HG03520 (cell line): Measurements from ENCODE around the gene ATR.
"Not testable (repeated sequence)": the region's sequence is repeated elsewhere in the genome, so short reads cannot be mapped to it uniquely, and the experiment has no call there.

Experiments
- ATAC-seq: cut with Tn5 transposase; IDR thresholded peaks from one replicate; pipeline ENCODE4 v1.9.1; 2021; ENCODE audit warnings: mild to moderate bottlenecking, moderate library complexity; ENCODE audit not compliant: unreplicated experiment

ATR gene

DNA sequence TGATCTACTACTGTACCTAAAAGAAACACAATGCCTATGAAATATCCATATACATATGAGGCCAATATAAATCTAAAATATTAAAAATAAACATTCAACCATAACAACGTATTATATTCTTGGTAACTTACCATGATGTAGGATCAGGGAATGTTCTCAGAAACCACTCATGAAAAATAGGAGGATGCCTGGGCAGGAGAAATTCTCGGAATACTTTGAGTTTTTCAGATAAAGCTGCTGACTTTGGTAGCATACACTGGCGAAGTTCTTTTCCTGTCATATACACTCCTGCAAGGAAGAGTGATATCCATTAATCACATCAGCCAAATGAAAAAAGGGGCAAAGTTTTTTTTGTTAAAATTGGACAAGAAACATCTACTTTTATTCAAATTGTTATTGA is 119.4 kb downstream of the ATR start:
- no peak for ATAC-seq

DNA sequence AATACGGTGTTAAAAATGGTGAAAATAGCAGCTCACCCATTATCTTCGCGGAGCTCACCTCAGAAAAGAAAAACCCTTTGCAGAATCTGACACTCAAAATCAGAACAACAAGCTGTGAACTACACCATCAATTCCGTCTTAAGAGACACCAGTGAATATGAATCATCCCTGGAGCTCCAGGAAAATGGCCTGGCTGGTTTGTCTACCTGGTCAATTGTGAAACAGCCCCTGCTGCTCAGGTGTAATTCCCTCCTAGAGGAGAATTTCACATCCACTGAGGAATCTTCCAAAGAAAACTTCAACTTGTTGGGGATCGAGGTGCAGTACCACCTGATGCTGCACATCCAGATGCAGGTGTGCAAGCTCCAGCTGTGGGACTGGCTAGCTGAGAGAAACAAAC is 127.7 kb downstream of the ATR start:
- ATAC-seq = no peak

DNA sequence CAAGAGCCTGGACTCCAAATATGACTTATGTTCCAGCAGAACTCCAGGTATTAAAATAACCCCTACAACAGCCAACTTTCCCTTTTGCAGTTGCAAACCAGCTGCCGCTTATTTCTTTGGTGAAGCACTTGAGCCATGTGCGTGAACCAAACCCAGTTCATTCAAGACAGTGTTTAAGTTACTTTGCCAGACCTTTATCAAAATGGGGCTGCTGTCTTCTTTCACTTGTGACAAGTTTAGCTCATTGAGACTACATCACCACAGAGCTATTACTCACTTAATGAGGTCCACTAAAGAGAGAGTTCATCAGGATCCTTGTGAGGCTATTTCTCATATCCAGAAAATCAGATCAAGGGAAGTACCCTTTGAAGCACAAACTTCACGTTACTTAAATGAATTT is 128.3 kb downstream of the ATR start:
- ATAC-seq = no peak

DNA sequence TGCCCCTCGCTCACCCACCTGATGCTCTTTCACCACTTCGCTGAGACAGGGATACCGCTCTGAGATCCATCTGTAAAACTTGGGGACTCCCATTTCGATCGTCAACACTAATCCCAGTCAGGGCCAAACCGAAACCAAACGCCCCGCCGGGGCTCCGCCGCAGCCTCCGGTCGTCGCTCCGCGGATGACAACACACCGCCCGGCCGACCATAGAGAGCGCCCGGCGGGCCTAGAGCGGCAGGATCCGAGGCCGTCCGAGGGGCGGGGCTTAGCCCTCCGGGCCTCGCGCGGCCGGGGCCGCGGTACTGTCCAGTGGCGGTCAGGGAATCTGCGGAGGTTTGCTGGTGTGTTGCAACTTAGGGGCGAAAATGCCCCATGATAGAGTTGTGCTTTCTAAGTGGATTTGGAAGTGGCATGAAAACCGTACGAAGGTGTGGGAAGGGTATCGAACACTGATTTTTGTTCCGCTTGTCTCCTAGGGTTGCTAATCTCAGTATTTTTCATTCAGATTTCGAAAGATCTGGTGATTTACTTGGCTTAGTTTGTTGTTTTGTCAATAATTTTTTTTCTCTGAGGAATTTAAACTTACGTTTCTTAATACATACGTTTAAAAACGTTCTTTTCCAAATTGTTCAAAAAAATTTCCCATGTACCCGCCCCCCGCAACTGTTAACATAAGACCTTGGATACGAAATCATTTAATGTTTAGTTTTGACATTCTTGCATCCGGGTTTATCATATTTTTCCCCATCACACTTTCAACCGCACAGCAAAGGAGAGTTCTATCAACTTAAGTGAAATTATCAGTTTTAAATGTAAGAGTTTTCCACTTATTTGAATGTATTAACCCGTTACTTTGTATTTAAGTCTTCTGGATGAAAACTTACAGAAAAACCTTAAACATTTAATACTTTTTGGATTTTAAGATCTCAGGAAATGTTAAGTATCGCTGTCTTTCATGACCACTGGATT is 130.4 kb downstream of the ATR start, which contains the start of gene XRN1:
TSS of gene XRN1 (minus strand) at position 186 of the 972 bp plus-strand sequence. CDS start at position 93, 93 bp downstream.
- peak; percentile 84 for ATAC-seq

DNA sequence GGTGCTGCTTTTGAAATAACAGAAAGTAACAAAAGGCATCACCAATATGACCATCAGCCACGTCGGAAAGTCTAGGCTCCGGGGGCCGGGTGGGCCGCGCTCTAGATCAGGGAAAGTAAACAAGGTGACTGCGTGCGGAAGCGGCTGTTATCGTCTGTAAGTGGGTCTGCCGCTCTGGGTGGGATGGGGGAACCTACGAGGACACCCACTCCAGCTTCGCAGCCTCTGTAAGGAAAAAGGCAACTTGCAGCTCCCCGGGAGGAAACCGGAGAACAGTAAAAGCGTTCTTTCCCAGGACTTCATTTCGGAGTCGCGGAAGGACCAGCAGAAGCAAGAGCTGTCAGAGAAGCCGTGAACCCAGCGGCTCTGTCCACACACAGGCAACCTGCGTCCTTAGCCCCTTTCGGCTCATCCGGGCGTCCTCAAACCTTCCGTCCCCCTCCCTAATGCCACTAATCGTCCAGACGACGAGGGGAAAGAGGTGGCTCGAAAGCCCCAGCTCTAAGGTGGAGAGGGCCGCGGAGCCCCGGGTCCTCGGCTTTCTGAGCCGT is 131.2 kb downstream of the ATR start:
- ATAC-seq = peak; percentile 21

DNA sequence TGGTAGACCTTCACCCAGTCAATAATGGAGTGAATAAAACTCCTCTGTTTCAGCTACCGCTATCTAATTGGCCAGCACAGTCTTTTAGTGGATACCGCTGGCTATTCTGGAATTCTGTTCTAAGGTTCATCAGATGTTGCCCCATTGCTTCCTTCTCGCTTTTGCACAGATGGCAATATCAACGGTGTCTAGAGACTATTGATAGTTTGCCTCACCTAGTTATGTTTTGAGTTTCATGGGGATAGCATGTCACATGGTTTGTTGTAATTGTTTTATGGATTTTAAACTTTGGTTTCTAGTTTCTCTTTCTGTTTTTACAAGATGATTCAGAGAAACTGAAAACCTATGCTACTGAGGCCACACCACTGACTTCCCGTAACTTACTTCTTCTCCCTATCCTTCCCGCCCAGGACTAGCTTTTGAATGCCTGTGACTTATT is 132.7 kb downstream of the ATR start:
- ATAC-seq = peak; percentile 41

DNA sequence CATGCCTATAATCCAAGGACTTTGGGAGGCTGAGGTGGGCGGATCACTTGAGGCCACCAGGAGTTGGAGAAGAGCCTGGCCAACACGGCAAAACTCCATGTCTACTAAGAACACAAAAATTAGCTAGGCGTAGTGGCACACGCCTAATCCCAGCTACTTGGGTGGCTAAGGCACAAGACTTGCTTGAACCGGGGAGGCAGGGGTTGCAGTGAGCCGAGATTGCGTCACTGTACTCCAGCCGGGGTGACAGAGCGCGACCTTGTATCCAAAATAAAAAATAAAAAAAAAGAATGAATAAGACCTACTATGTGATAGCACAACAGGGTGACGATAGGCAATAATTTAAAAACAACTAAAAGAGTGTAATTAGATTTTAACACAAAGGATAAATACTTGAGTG is 134.2 kb downstream of the ATR start:
- no peak for ATAC-seq

DNA sequence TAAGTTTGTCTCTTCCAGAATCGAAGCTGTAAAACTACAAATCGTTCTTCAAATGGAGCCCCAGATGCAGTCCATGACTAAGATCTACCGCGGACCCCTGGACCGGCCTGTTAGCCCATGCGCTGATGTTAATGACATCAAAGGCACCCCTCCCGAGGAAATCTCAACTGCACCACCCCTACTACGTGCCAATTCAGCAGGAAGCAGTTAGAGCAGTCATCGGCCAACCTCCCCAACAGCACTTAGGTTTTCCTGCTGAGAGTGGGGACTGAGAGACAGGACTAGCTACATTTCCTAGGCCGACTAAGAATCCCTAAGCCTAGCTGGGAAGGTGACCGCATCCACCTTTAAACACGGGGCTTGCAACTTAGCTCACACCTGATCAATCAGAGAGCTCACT is 135.5 kb downstream of the ATR start:
- ATAC-seq = not testable (repeated sequence)

DNA sequence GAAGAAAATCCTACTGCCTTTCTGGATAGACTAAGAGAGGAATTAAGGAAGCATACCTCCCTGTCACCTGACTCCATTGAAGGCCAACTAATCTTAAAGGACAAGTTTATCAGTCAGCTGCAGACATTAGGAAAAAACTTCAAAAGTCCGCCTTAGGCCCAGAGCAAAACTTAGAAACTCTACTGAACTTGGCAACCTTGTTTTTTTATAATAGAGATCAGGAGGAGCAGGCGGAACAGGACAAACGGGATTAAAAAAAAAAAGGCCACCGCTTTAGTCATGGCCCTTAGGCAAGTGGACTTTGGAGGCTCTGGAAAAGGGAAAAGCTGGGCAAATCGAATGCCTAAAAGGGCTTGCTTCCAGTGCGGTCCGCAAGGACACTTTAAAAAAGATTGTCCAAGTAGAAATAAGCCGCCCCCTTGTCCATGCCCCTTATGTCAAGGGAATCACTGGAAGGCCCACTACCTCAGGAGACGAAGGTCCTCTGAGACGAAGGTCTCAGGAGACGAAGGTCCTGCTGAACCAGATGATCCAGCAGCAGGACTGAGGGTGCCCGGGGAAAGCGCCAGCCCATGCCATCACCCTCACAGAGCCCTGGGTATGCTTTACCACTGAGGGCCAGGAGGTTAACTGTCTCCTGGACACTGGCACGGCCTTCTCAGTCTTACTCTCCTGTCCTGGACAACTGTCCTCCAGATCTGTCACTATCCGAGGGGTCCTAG is 138.9 kb downstream of the ATR start:
- ATAC-seq = not testable (repeated sequence)

DNA sequence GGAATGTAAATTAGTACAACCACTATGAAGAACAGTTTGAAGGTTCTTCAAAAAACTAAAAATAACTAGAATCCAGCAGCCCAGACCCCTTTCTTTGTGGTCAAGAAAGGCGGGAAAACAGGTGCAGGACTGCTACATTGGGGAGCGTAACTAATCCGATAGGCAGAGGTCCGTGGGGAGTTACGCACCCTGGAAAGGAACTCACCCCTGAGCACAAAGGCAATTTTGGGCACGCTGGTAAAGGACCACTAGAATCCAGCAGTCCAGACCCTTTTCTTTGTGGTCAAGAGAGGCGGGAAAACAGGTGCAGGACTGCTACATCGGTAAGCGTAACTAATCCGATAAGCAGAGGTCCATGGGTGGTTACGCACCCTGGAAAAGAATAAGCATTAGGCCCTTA is 140.4 kb downstream of the ATR start:
- not testable (repeated sequence) for ATAC-seq

DNA sequence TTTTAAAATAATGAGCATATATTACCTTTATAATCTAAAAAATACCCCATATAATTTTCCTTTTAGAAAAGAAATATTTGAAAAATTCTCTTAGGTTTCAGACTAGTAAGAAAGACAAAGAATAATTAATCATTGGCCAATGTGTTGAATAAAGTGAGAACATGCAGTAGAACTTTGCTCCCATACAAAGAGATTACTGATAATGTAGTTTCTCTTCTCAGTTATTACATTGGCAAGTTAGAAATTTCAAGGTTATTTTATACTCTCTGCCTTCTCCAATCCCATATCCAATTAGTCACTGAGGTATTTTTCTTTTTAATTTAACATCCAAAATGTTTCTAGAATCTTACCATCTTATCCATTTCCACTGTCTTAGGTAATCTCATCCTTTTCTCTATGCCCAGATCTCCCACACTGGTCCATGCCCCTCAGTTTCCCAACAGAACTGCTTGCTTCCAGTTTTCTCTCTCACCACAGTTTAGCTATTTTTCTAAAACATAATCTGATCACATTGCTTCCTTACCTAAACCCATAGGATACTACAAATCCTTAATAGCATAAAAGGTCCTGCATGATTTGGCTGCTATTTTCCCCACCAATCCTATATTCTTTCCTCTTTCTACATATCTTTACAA is 141.5 kb downstream of the ATR start:
- no peak for ATAC-seq

DNA sequence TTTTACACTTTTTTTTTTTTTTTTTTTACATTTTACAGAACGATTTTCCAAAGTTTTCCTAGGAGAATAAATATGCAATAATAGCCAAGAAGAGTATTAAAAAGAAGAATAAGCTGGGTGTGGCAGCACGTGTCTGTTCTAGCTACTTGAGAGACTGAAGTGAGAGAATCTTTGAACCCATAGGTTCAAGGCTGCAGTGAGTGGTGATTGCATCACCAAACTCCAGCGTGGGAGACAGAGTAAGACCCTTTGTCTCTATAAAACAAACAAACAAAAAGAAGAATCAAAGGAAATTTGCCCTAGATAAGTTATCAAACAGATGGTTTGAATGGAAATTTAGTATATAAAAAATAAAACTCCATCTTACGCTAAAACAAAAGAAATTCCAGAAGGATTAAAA is 144.0 kb downstream of the ATR start:
- ATAC-seq = no peak

DNA sequence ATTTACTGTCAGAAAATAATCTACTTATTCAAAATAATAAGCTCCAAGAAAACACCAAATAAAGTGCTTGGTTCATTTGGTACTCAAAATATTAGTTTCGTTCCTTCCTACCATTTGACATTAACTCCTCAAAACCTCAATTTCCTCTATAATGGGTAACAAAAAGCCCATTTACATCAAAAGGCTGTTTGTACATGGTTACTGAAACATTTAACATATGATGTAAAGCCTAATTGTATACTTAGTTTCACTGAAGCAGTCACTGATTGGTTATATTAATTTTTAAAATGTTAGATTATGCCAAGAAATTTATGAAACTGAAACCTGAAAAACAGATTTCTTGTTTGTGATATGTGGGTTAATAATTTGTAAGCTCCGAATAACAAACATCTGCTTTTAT is 145.4 kb downstream of the ATR start:
- ATAC-seq = no peak

DNA sequence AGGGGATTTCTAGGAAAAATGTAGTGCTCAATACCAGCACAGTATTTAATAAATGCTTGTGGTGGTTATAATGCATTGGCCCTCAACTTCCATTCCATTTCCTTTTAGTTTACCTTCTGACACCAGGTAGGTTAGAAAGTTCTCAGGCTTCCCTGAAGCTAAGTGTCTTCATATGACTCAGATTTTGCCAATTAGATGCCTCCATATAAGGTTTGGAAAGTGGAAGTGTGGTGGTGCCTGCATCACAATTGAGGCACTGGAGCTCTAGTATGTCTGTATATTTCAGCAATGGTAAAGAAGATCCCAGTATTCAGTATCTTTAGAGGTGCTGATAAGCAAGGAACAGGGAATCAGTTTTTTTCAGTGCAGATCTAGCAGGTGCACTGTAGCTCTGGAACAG is 149.0 kb downstream of the ATR start:
- no peak for ATAC-seq

DNA sequence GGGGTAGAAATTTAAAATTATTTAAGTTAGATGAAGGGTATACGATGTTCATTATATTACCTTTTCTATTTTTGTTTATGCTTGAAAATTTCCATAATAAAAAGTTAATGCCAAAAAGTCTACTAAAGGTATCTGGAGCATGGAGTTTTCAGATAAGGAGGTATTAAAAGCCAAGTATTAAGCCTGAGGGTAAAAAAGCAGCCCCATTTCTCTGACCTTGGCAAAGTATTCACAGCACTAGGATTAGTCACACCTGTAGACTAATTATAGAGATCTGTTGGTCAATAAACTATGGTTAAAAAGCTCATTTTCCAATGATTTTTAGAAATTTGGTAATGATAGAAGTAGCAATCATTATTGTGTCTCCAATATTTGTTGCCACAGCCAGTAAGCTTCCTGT is 153.8 kb downstream of the ATR start:
- ATAC-seq = no peak

DNA sequence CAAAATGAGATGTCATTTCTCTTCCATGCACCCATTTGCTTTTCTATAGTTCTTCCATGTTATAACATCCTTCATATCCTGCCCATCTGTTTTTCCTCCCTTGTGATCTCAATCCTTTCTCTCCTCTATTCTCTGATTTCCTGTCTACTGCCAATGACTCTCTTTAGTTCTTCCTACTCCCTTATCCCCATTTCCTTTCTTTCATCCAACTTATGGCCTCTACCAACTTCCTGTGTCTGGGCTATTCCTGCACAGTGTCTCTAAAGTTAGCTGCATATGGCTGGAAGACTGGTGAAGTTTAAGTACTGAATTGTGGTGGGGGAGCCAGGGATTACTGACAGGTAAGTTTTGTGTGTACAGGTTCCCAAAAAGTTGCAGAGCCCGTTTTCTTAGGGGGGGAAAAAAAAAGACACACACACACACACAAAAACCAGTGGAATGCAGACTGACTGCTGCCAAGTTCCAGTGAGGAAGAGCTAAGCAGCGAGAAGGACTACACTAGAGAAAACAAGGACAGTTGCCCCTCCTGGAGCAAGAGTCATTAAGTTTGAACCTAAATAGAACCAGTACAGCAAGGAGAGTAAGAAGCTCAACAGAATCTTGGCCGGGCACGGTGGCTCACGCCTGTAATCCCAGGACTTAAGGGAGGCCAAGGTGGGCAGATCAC is 159.5 kb downstream of the ATR start:
- no peak for ATAC-seq

DNA sequence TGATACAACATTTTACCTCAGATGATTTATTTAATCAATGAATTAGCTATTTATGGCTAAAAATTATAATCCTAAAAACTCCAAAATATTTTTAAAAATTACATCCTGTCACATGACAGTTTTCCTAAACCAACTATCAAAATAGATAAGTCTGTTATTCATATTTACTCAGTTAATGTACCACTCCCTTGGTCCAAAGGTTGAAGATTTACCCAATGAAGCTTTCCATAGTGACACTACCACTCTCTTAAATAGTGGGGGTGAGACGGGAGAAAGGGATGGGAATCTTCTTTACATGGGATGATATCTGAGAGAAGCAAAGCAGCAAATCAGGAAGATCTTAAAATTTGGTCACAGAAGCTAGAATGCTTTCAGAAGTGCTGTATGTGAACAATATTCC is 161.2 kb downstream of the ATR start:
- ATAC-seq = no peak

DNA sequence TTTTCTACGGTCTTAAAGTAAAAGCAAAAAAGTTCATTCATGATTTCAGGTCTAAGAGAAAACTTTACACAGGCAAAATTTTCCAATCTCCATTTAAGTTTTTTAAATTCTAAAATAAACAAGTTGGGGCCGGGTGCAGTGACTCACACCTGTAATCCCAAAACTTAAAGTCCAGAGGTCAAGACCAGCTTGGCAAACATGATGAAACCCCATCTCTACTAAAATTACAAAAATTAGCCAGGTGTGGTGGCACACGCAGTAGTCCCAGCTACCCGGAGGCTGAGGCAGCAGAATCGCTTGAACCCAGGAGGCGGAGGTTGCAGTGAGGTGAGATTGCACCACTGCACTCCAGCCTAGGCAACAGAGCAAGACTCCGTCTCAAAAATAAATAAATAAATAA is 178.0 kb downstream of the ATR start:
- not testable (repeated sequence) for ATAC-seq
